SKM-1 treated with dmso at 0.1 percent for 144 hours (cell line): ENCODE results near the gene ODF4.
"Not testable (repeated sequence)": the region's sequence is repeated elsewhere in the genome, so short reads cannot be mapped to it uniquely, and the experiment has no call there.

Experiments used
- DNase-seq: peaks from one replicate; lab custom pipeline; 2025; ENCODE audit not compliant: unreplicated experiment; lab: John Stamatoyannopoulos, UW

Gene ODF4

DNA sequence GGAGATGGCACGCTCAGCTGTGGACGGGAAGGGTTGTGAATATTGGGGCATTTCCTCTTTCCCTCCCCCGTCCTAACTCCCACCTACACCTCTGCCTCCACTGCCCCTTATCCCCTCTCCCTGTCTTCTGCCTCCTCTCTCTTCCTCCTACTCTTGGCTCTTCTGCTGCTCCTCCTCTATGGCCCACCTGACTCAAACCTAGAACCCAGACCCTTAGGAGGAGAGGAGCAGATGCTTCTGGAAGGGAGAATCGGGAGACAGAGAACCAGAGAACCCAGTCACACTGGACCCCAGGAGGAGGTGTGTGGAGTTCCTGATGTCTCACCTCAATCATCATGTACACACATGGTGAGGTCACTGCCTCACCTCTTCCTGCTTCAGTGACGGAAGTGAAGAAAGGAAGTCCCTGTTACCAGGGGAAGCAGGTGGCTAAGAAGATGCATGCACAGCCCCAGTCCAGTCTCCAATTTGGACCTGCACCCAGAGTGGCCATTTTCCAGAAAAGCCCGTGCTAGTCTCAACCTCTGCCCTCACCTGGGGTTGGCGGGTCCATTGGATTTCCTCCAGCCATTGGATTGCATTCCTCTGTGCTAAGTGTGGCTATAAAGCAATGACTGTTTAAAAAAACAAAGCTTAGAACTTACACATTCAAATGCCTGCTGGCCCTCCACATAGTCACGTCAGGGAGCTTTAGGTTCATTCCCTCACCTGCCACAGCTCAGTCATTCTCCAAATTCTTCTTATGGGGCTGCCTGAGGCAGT, 54.0 kb downstream of the ODF4 start:
- no peak for DNase-seq

GRCh38 chr17:8394497-8394896, 54.9 kb downstream of the ODF4 start:
- DNase-seq, result not testable (repeated sequence)
